Panc1 (cell line): ENCODE data around the gene POLA1. TPM values are rescaled to one million over a fixed set of nuclear protein-coding genes. Genes with fewer than 3 reads are reported as not detected.

Experiments
- ATAC-seq: fragments of 200-7000 bp; cut with Tn5 transposase; 2 replicates; pipeline ENCODE4 v1.9.1; 2020; ENCODE audit warnings: mild to moderate bottlenecking, moderate library complexity
- BruUV-seq: library from RNA; stranded (reverse); fragments of 400-500 nt; replicated peaks from 2 replicates; lab custom pipeline; 2021; lab: Mats Ljungman, UMichigan
- CTCF ChIA-PET: fragments of 300-600 bp; sonication (Branson Sonifier 250); formaldehyde crosslinking; loops from one replicate; lab custom pipeline; 2022; ENCODE audit warnings: antibody characterized with exemption; lab: Charles Lee
- POLR2A ChIA-PET: fragments of 300-600 bp; sonication (Branson Sonifier 250); formaldehyde crosslinking; loops from one replicate; lab custom pipeline; 2022; ENCODE audit warnings: antibody characterized with exemption; lab: Charles Lee
- DNase-seq: peaks from one replicate; pipeline ENCODE4 v3.0.0-alpha.2; 2010; ENCODE audit warnings: low read depth, low spot score
- H3K27ac ChIP-seq: 2 replicates; pipeline ENCODE4 v1.5.1; 2011; ENCODE audit warnings: mild to moderate bottlenecking, low read length, inconsistent platforms
- H3K27me3 ChIP-seq: fragments of 200-500 bp; sonication (Bioruptor generic); 2 replicates; pipeline ENCODE4 v1.6.0; 2014; ENCODE audit warnings: low read length, inconsistent platforms; ENCODE audit not compliant: control insufficient read depth, insufficient read depth
- H3K36me3 ChIP-seq: fragments of 200-500 bp; sonication (Bioruptor generic); 2 replicates; pipeline ENCODE4 v1.5.1; 2014; ENCODE audit warnings: inconsistent platforms, mild to moderate bottlenecking, low read length, moderate library complexity; ENCODE audit not compliant: control insufficient read depth, insufficient read depth
- H3K4me1 ChIP-seq: 2 replicates; pipeline ENCODE4 v1.5.1; 2011; ENCODE audit warnings: inconsistent platforms, mild to moderate bottlenecking, low read length, moderate library complexity; ENCODE audit not compliant: control insufficient read depth, insufficient read depth
- H3K4me3 ChIP-seq, 2 experiments: 2 replicates each; pipeline ENCODE4 v1.5.1; 2011 to 2012; ENCODE audit warnings: low read depth in 2 of 2, low read length in 2 of 2, mild to moderate bottlenecking in 2 of 2, inconsistent platforms in 1 of 2, moderate library complexity in 1 of 2
- H3K9me3 ChIP-seq: fragments of 200-500 bp; sonication (Bioruptor generic); 2 replicates; pipeline ENCODE4 v1.5.1; 2014; ENCODE audit warnings: low read depth, mild to moderate bottlenecking, inconsistent platforms, low read length, moderate library complexity; ENCODE audit not compliant: control insufficient read depth, insufficient read depth
- POLR2AphosphoS5 ChIP-seq: IDR thresholded peaks from 2 replicates; pipeline ENCODE4 v1.6.1; 2012; ENCODE audit warnings: mild to moderate bottlenecking, low read depth, low read length, moderate library complexity
- SIN3A ChIP-seq: IDR thresholded peaks from 2 replicates; pipeline ENCODE4 v1.6.1; 2012; ENCODE audit warnings: low read depth, mild to moderate bottlenecking, low read length, moderate library complexity, borderline replicate concordance; ENCODE audit not compliant: insufficient read depth
- TCF7L2 ChIP-seq: IDR thresholded peaks from 2 replicates; pipeline ENCODE4 v1.6.1; 2011; ENCODE audit warnings: mild to moderate bottlenecking, low read depth, low read length, inconsistent platforms
- in situ Hi-C: cut with HindIII; loops from 2 replicates; pipeline ENCODE4 v1.10.0; 2016; ENCODE audit warnings: low sequenced_read_pairs, low pct_unique_long_range_greater_than_20kb
- intact Hi-C: fragments of 100-400 bp; cut with micrococcal nuclease; formaldehyde crosslinking; loops from one replicate; pipeline ENCODE4 v1.10.0; 2022; ENCODE audit not compliant: unreplicated experiment
- total RNA-seq: library from RNA; stranded (reverse); gene quantifications from one replicate; pipeline ENCODE4 v1.2.1, GENCODE V29; 2021; ENCODE audit not compliant: unreplicated experiment
- TF ChIP-seq, protein P1 (sequence below): fragments of 450-650 bp; IDR thresholded peaks from 2 replicates; pipeline ENCODE4 v1.5.1; 2017; ENCODE audit warnings: mild to moderate bottlenecking
- TF ChIP-seq, protein P2 (sequence below), 2 experiments: IDR thresholded peaks; 2 replicates each; pipeline ENCODE4 v1.6.1; 2011 to 2012; ENCODE audit warnings: low read depth in 2 of 2, control low read depth in 1 of 2, low read length in 1 of 2, mild to moderate bottlenecking in 1 of 2, moderate library complexity in 1 of 2; ENCODE audit not compliant: insufficient read depth in 1 of 2

Gene POLA1
- total RNA-seq, 1 experiment from 2014 or later, result 10.5 TPM

GRCh38 chrX:24920769-24921168 lies 227.1 kb downstream of the POLA1 start:
- POLR2A ChIA-PET, result no interaction called here
- no peaks in the 10 kb centered on the region for H3K9me3 ChIP-seq
- CTCF ChIA-PET, result no interaction called here
- intact Hi-C loops, result no loop called here
- no peaks in the 10 kb centered on the region for H3K4me1 ChIP-seq
- no peak overlapping the region for H3K27ac ChIP-seq
- in situ Hi-C loops, result no loop called here
- DNase-seq (no peak), ATAC-seq (no peak)
- no peaks in the 10 kb centered on the region for H3K36me3 ChIP-seq
- BruUV-seq, result no TSS peak
- TF ChIP-seq TCF7L2, result no peak
- H3K4me3 ChIP-seq, result no peak overlapping the region
- H3K27me3 ChIP-seq, result no peaks in the 10 kb centered on the region

DNA sequence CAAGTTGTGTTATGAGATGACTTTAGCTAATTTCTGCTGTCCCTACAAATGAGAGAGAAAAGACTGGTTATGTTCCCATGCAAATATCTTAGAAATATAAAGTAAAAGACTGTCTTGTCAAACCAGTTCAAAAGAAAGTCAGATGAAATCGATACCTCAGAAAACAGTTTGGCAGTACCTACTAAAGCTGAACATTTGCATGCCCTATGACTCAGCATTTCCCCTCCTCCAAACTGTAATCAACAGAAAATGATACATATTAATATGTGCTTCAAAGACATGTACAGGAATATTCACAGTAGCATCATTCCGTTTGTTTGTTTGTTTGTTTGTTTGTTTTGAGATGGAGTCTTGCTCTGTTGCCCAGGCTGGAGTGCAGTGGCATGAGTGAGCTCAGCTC lies 231.7 kb downstream of the POLA1 start:
- in situ Hi-C loops, result no loop called here
- DNase-seq, result no peak
- BruUV-seq, result no TSS peak

DNA sequence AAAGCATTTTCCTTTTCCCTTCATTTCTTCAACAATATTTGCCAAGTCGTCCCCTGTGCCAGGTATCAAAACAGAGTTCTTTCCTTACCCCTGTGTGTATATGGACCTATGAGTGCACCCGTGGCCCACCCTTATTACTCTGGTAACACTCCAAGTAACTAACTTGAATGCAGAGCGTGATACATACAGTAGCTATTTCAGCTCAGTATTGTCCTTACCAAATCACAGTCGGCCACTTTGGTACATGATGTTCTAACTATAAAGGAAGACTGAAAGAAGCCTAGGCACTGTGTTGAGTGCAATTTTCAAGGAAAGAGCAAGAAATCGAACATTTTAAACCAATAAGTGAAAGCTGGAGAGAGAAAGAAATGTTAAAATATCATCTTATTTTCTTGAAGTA lies 233.7 kb downstream of the POLA1 start:
- no TSS peak for BruUV-seq
- TF ChIP-seq, protein P1, sequence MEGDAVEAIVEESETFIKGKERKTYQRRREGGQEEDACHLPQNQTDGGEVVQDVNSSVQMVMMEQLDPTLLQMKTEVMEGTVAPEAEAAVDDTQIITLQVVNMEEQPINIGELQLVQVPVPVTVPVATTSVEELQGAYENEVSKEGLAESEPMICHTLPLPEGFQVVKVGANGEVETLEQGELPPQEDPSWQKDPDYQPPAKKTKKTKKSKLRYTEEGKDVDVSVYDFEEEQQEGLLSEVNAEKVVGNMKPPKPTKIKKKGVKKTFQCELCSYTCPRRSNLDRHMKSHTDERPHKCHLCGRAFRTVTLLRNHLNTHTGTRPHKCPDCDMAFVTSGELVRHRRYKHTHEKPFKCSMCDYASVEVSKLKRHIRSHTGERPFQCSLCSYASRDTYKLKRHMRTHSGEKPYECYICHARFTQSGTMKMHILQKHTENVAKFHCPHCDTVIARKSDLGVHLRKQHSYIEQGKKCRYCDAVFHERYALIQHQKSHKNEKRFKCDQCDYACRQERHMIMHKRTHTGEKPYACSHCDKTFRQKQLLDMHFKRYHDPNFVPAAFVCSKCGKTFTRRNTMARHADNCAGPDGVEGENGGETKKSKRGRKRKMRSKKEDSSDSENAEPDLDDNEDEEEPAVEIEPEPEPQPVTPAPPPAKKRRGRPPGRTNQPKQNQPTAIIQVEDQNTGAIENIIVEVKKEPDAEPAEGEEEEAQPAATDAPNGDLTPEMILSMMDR, result no peak
- TF ChIP-seq POLR2AphosphoS5 (no peak), TCF7L2 (no peak), SIN3A (no peak)
- TF ChIP-seq, protein P2, sequence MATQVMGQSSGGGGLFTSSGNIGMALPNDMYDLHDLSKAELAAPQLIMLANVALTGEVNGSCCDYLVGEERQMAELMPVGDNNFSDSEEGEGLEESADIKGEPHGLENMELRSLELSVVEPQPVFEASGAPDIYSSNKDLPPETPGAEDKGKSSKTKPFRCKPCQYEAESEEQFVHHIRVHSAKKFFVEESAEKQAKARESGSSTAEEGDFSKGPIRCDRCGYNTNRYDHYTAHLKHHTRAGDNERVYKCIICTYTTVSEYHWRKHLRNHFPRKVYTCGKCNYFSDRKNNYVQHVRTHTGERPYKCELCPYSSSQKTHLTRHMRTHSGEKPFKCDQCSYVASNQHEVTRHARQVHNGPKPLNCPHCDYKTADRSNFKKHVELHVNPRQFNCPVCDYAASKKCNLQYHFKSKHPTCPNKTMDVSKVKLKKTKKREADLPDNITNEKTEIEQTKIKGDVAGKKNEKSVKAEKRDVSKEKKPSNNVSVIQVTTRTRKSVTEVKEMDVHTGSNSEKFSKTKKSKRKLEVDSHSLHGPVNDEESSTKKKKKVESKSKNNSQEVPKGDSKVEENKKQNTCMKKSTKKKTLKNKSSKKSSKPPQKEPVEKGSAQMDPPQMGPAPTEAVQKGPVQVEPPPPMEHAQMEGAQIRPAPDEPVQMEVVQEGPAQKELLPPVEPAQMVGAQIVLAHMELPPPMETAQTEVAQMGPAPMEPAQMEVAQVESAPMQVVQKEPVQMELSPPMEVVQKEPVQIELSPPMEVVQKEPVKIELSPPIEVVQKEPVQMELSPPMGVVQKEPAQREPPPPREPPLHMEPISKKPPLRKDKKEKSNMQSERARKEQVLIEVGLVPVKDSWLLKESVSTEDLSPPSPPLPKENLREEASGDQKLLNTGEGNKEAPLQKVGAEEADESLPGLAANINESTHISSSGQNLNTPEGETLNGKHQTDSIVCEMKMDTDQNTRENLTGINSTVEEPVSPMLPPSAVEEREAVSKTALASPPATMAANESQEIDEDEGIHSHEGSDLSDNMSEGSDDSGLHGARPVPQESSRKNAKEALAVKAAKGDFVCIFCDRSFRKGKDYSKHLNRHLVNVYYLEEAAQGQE (IDR thresholded peaks at IDR 0.05; ENCODE audit: insufficient read depth in 1 of 2, low read depth in 2 of 2, low read length in 1 of 2), result no peak
- Histone ChIP-seq H3K4me1 (no peaks in the 10 kb centered on the region), H3K9me3 (no peaks in the 10 kb centered on the region), H3K36me3 (no peaks in the 10 kb centered on the region), H3K27ac (no peak overlapping the region), H3K27me3 (no peaks in the 10 kb centered on the region), H3K4me3 (no peak overlapping the region)
- ATAC-seq, result no peak
- ChIA-PET CTCF (no interaction called here), POLR2A (no interaction called here)
- DNase-seq, result no peak
- in situ Hi-C loops (no loop called here), intact Hi-C loops (no loop called here)

More for the DNA sequence above, 231.7 kb downstream of the POLA1 start:
- Histone ChIP-seq H3K27me3 (no peaks in the 10 kb centered on the region), H3K27ac (no peak overlapping the region), H3K36me3 (no peaks in the 10 kb centered on the region), H3K4me3 (no peak overlapping the region), H3K4me1 (no peaks in the 10 kb centered on the region), H3K9me3 (no peaks in the 10 kb centered on the region)
- TF ChIP-seq POLR2AphosphoS5 (no peak), SIN3A (no peak), TCF7L2 (no peak)
- TF ChIP-seq, protein P1, result no peak
- TF ChIP-seq, protein P2 (IDR thresholded peaks at IDR 0.05; ENCODE audit: insufficient read depth in 1 of 2, low read depth in 2 of 2, low read length in 1 of 2), result no peak
- intact Hi-C loops, result no loop called here
- ChIA-PET POLR2A (no interaction called here), CTCF (no interaction called here)
- ATAC-seq, result no peak
